GOT3 (cell line): ENCODE measurements around the gene EDIL3.
"Not testable (repeated sequence)": the region's sequence is repeated elsewhere in the genome, so short reads cannot be mapped to it uniquely, and the experiment has no call there.

Source experiments
- DNase-seq: peaks from one replicate; lab custom pipeline; 2025; ENCODE audit warnings: mixed read lengths; lab: John Stamatoyannopoulos, UW

Gene EDIL3

DNA sequence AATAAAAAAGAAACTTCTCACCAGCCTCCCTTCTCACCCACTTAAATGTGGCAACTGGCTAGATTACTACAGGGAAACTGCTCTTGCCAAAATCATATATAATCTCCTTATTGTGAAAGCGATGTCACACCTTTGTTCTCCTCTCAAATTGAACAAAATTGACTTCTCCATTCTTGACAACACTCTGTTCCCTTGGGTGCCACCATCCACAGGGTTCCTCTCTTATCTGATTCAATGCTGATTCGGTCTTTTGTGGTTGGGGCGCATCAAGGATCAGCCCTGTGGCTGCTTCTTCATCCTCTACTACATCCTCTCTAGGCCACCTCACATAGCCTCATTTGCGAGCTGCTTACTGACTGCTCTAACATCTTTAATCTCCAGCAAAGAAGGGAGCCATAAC lies 86.1 kb downstream of the EDIL3 start:
- no peak for DNase-seq

DNA sequence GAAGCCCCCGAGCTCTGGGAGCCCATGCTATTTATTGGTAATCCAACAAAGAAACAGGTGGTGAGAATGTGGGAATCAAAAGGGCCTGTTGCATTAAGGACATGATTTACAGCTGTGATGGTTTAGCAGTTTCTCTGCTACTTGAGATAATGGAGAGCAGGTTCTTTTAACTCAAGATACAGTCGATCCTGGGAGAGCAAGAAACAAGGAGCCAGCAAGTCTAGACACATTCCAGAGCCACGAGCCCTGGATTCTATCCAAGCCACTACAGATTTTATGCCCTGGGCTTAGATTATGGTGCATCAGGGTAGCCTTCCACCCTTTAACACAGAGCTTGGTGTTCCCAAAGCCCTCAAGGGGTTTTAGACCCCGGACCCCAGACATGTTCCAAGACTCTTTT lies 87.0 kb downstream of the EDIL3 start:
- DNase-seq, result not testable (repeated sequence)

DNA sequence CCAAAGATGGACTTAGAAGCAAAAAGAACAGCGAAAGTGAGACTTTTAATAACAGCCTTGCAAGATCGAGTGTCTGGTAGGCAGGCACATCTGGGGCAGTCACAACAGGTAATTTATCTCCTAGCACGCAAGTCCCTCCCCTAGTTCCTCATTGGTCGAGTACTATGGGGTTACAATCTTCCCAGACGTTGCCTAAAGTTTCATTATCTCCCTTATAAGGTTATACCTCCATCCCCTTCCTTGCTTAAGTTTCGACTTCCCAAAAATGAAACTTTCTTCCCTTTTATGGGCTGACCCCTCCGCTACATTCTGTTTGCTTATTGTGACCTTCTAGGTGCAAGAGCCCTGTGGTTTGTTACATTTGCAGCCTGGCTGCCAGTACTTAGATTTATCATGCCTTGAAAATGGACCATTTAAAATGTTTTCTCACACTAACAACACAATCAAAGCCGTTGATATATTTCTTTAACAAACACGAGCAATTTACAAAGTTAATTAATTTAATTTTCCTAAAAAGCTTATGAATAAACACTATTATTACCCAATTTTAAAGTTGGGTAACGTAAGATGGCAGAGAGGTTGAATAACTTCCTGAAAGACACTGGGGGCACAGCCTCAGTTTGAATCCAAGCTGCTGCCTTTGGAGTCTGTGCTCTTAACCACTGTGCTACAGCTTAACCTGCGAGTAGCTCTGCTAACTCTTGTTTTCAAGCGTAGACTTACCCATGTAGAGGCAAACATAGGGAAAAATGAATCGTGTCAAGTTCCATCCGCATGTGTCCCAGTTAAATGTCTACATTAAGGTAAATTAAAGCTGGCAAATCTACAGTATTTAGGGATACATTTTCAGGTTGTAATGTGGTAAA lies 91.7 kb downstream of the EDIL3 start:
- no peak for DNase-seq

DNA sequence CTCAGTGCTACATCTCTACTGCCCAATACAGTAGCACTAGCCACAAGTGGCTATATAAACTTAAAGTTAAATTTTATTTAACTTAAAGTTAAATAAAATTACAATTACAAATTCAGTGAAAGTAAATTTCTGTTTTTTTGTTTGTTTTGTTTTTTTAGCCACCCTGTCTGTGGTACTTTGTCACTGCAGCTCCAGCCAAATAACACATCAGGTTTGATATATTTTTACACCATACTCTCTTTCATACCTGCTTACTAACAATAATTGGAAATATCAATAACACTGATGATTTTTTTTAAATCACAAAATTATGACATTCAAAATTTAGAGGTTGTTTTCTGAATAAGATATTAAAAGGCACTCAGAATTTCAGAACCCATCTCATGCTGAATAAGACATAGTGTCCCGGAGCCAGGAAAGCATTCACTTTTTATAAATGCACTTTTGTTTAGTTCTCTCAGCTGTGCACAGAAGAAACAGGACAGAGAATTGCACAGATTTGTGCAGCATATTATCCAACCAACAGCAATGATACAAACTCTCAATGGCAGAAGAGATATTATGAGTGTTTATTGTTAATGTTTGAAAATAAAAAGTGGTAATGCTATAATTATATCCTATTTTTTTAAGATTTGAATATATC lies 92.6 kb downstream of the EDIL3 start:
- DNase-seq, result no peak

DNA sequence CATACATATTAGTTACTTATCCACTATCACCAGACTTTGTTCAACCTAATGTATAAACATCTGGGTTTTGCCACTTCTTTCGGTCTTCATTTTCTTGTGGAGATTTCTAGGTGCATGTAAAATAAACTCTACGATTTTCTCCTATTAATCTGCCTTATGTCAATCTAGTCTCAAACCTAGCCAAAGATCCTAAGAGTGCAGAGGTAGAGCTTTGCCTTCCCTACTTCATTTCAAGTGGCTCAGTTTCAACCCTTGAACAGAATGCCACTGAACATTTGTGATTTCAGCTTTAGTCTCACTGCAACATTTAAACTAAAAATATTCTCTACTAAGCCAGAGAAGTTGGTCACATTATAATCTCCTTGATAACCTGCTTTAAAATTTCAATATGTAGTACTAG lies 94.0 kb downstream of the EDIL3 start:
- no peak for DNase-seq

DNA sequence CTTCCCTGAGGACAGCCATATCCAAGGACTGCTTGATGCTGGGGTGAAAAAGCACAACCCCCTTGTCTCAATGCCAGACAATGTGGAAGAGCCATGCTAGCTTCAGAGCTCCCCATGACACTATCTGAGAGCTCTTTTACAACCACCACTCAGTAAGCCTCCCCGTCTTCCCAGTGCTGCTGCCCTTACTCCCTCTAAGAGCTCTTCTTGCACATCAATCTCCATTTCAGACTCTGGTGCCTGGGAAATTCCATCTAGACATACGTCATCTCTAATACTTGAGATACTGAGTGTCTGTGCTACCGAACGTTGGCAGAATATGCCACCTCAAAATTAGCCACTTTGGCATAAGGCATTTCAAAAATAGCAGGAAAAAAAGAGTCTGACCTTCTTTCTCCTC lies 94.5 kb downstream of the EDIL3 start:
- no peak for DNase-seq

DNA sequence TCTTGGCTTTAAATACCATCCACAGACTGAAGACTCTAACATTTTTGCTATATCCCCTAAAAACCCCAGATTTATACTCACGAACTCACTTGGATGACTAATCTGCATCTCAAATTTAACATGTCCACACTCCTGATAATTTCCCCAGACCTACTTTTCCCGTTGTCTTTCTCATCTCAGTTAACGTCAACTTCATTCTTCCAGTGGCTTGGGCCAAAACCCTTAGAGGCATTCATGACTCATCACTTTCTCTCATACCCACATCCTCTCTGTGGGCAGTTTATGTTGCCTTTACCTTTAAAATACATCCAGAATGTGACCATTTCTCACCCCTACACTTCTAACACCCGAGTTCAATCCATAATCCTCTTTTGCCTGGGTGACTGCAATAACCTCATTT lies 96.7 kb downstream of the EDIL3 start:
- DNase-seq, result no peak

DNA sequence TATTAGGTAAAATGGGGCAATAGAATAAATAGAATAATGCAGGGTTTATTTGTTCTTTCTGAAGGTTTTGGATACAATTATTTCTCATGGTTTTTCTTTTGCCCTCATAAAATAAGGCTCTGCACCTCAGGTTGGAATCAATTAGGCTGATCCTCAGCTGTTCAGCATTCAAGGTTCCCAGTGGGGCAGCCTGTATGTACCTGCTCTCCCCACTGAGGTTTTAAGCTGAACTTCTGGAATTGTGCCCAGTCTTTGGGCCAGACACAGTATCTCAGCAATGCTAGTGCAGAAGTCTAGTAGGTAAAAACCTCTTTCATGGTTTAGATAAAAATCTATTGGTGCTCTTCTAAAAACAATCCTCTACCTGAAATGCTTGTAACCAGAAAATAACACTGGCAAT lies 98.0 kb downstream of the EDIL3 start:
- DNase-seq, result no peak

DNA sequence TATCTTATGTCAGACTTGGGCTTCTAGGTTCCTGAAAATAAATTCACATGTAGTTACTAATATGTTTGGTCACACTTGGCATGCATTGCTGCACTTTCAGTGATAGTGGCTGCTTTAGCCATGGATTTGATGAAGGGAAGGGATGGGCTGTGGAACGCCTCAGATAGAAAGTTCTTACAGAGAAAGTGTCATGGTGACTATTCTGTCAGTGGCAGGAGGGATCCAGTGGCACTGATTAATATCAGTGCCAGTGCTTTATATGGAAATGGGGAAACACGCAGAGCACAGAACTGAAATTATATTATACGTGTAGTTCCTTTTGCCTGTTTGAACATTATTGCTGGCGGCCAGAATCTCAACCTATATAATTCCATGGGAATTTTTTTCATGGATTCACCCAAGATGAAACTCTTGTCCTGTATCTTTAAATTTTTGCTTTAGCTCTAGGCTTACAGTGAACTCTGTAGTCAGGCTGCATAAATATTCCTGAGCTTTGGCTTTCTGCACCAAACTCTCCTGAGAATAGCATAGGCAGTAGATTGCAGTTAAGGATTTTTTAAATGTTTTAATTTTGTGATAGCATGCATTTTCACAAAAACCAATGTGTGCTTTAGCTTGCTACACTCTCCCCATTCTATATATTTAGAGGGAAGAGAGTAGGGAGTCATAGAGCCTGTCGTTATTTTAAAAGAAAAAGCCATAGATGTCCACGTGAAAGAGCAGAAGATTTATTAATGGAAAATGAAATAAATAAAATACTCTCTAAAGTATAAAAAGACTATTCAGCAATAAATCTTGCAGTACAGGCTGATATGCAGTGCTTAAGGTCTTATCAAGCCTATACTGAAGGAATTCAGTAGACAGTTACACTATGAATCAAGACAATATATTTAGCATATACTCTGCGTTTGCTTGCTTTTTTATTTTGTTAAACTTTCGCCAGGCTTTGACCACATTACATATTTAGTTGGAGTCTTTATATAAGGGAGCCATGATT lies 98.7 kb downstream of the EDIL3 start:
- DNase-seq, result no peak

DNA sequence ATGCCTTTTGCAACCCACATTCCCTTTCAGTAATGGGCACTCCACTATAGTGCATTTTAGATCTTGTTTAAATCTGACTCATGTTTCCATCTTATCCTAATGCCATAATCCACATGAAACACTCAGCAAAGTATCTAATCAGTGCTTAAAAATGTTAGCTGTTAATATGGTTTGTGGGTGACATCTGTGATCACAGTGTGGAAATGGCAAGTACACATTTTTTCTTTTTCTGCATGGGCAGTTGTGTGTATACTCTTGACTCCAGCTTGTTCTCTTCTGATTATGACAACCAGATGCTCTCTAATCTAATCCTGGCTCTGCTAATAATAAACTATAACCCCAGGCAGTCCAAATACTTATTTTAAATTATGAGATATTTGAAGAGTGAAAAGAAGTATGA lies 103.3 kb downstream of the EDIL3 start:
- DNase-seq, result no peak

DNA sequence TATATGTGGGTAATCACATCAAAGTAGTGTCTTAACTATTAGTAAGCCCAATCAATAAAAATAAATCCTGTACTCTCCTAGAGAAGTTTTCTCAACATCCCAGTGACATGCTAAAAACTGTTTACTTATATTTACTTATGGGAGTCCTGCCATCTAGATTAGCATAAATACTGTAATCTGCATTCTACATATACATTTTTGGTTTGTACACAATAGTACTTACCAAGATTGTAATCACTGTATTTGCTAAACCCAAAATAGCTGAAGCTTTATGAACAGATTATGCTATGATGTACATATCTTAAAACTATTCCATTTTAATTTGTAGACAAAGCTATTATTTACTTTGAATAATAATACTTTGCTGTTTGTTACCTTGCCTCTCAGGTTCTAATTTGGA lies 105.4 kb downstream of the EDIL3 start:
- DNase-seq, result no peak

DNA sequence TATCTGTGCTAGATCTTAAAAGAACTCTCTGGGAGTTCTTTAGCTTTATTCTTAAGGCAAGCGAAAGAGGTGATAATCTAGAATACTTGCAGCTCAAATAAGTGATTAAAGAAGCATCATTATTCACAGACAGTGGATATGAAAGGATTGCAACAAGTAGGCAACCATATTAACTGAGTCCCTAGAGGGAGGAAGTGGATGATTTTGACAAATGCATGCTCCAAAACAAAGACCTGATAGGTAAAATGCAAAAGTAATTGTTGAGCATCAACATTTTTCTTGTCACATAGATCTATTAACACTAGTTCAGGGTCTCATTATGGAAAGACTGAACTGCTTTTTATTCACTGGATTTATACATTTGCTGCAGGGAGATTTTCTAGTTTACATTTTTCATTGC lies 109.1 kb downstream of the EDIL3 start:
- no peak for DNase-seq

DNA sequence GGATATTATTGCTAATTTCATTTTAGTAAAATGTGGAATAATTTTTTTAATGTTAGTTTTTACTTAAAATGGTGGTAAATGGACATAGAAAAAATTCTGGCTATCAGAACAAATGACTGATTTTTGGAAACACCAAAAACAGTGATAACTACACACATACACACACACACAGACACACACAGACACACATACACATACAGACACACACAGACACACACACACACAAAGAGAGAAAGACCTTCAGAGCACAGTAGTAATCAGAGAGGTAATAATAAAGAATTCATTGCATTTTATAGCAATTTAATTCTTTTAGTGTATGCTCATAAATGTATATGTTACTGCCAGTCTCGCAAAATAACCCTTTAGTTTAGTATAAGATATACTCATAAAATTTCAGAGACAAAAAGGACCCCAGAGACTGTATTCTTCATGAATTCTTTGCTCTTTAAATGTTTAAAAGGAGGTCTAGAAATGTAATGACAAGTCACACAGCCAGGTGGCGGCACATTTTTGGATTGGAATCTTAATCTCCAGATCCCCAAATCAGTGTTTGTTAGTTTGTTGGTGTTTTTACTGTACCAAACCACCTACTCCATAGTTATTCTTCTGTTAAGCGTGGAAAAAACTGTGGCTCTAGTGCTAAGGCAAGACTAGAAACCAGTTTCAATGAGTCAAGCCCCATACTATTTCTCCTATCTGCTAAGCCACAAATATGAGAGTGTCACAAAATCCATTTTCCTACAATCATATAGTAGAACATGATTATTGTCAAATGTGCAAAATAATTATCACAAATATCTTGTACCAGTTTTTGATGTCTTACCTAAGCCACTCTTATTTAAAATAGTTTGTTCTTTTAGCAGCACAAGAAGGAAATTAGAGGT lies 109.9 kb downstream of the EDIL3 start:
- DNase-seq, result no peak

DNA sequence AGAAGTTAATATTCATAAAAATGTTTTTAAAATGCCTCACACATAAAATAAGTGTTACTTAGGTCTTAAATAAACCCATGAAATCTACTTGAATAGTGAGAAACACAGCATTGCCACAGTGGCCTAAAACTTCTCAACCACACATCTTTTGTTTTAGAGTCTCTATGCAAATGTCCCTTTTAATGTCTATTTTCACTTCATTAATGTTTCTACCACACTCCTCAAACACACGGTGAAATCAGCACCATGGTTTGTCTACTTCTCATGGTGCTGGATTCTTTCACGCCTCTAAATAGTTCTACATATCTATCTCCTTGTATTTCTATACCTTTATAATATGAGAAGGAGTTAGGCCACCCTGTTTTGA lies 111.2 kb downstream of the EDIL3 start:
- DNase-seq, result no peak

DNA sequence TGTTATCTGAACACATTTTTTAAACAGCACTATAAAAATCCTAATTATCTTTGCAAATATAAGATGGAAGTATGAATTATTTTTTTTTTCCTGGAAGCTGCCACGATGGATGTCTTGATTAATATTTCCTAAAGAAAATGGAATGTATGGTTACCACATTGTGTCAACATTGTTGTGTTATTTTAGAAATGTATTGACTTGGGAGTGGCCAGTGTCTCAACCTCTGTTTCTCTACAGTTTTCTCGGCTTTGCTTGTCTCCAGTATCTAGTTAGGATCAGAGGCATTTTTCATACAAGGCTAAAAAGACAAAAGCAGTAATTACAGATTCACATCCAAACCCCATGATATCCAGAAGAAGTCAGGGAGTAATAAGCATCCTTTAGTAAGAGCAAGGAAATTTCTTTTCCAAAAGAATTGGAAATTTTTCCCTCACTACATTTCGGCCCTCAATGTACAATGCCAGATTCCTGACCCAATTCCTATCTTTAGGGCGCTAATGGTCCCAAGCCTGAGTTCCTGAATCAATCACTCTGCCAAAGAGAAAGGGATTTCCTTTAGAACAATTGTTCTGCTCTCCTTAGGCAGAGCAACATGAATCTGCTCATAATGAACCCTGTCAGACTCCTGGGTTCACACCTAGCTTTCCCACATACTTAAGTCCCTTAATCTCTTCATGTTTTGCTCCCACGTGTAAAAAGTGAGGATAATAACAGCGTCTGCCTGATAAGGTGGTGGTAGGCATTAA lies 111.7 kb downstream of the EDIL3 start:
- no peak for DNase-seq

DNA sequence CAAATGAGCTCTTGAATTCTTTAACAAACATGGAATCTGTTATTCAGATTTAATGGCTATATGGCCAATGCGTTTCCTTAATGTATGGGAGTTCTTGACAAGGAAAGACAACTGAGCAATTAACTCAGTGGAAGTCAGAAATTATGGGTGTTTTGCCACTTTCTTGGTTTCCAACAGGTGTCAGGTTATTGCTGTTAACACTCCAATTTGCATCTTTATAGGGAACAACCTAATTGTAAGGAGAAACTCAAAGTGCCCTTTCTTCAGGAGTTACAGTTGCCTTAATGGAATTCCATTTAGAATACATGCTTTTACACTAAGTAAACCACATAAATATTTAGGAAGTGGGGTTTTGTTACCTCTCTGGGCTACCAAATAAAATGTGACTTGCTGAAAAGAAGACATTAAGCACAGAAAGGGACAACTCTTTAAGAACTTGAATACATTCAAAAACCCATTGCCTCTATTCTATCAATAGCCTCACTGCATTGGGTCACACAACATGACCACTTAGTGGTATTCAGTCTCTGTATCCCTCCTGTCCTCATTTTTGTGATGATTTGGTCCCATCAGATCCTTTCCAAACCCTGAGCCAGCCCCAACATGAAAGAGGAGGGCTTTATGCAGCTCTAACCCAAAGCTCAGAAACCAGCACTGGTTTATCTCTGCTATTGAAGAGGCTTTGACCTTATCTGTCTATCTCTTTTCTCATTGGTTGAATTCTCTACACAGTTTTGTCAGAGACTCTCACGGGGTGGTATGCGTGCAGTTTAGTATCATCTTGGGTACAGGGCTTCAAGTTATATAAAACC lies 118.7 kb downstream of the EDIL3 start:
- no peak for DNase-seq

DNA sequence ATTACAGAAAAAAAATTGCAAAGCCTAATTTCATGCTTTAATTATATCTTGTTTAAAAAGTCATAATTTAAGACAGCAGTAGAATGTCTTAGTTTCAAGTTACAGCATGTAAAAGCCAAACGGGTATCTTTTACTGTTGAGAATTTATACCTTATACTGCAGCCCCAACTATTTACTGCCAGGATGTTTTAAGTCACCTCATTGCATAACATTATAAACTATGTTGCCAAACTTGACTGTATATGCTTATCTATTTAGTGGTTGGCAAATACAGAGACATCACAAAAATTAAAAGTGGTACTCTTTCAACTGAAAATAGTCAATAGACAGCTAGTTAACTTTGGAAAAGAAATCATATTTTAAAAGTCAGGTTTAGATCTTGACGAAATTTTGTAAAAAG lies 119.5 kb downstream of the EDIL3 start:
- DNase-seq, result no peak

DNA sequence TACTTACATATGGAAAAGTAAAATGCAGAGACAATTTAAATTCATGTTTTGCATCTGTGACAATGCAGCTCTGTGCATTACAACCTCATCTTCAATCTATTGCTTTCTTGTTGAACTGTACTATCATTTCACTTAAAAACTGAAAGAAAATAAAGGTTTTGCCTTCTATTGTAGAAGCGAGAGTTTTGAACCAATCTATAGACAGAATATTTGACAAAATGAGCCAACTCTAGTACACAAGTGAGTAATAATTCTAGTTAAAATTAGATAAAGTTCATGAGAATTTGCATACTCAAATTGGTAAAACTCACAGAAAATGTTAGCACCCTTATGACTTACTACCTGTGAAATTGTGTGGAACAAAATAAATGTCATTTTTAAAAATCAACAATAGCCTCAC lies 123.7 kb downstream of the EDIL3 start:
- DNase-seq, result no peak

DNA sequence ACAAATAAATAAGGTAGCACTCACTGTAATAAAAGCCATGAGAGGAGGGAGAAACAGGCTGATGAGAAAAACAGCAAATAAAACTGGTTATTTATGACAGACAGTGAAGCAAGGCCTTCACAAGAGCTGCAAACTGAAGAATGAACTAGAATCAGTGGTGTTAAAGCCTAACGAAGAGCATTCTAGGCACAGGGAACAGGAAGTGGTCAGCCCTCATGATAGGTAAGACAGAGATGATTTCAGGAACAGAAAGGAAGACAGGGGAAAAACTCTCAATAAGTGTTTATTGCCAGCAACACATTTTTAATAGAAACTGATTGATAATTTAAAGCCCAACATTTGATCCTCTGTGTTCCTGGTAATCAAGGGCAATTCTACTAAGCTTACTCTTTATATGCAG lies 124.5 kb downstream of the EDIL3 start:
- DNase-seq, result no peak
